Neuron (in vitro differentiated cells): ENCODE measurements around the gene RPL36AL.

Experiments
- H2AFZ ChIP-seq: one replicate; pipeline ENCODE4 v1.6.1; 2013; ENCODE audit warnings: low read depth, mild to moderate bottlenecking, inconsistent platforms, low read length, moderate library complexity
- H3K27me3 ChIP-seq: one replicate; pipeline ENCODE4 v1.6.1; 2013; ENCODE audit warnings: low read length; ENCODE audit not compliant: insufficient read depth
- H3K36me3 ChIP-seq: one replicate; pipeline ENCODE4 v1.6.1; 2013; ENCODE audit warnings: low read length; ENCODE audit not compliant: insufficient read depth
- H3K4me1 ChIP-seq: one replicate; pipeline ENCODE4 v1.6.1; 2013; ENCODE audit warnings: low read length; ENCODE audit not compliant: insufficient read depth
- H3K4me3 ChIP-seq: 2 replicates; pipeline ENCODE4 v1.5.1; 2013; ENCODE audit warnings: mild to moderate bottlenecking, low read length, moderate library complexity
- H3K9me3 ChIP-seq: one replicate; pipeline ENCODE4 v1.6.1; 2013; ENCODE audit warnings: low read length

Gene RPL36AL

GRCh38 chr14:49582113-49582977 lies 38.1 kb downstream of the RPL36AL start:
- no peak overlapping the region for H2AFZ ChIP-seq
- H3K4me1 ChIP-seq = peaks cover 14% of the 10 kb centered on the region
- H3K9me3 ChIP-seq = no peaks in the 10 kb centered on the region
- H3K36me3 ChIP-seq = peaks cover 37% of the 10 kb centered on the region
- H3K4me3 ChIP-seq = no peak overlapping the region
- H3K27me3 ChIP-seq = no peaks in the 10 kb centered on the region

- peaks cover 44% of the 10 kb centered on the region for H3K36me3 ChIP-seq
Observed at GRCh38 chr14:49581209-49582112, 39.0 kb downstream of the RPL36AL start.

DNA sequence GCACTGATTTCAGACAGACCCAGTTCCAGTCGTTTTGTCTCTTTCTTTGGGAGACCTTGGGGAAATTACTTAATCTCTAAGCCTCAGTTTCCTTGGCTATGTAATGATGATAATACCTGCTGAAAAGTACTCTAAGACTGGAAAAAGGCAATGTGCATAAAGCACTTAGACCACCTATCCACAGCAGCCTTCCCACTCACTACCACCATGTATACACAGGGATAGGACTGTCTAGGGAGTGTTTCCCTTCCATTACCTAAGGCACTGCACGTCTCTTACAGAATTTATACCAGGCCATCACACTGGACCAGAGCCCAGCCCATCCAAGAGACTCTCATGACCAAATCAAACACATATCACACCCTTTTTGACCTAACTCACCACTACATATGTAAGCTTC lies 40.6 kb downstream of the RPL36AL start:
- no peak overlapping the region for H2AFZ ChIP-seq
- H3K4me1 ChIP-seq = peaks cover 10% of the 10 kb centered on the region
- no peaks in the 10 kb centered on the region for H3K9me3 ChIP-seq
- H3K27me3 ChIP-seq = no peaks in the 10 kb centered on the region
- peaks cover 52% of the 10 kb centered on the region for H3K36me3 ChIP-seq
- no peak overlapping the region for H3K4me3 ChIP-seq

More at GRCh38 chr14:49581209-49582112, 39.0 kb downstream of the RPL36AL start:
- no peak overlapping the region for H2AFZ ChIP-seq
- no peaks in the 10 kb centered on the region for H3K9me3 ChIP-seq
- peaks cover 14% of the 10 kb centered on the region for H3K4me1 ChIP-seq
- H3K4me3 ChIP-seq = no peak overlapping the region
- H3K27me3 ChIP-seq = no peaks in the 10 kb centered on the region

DNA sequence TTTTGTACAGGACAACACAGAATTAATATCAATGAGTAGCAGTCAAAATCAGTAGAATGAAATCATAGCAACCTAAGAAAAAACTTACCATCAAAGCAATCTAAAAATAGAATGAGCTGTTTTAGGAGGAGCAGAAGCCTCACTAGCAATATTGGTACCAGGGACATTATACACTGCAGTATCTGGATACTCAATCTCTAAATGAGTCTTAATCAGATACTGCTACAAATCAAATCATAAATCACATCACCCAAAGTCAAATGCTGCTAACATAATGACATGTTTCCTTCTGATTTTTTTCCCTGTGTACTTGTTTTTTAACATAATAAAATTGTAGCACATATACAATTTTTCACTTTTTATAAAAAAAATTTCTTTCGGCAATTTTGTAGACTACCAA lies 42.3 kb downstream of the RPL36AL start:
- H3K4me1 ChIP-seq = no peaks in the 10 kb centered on the region
- H3K4me3 ChIP-seq = no peak overlapping the region
- H2AFZ ChIP-seq = no peak overlapping the region
- peaks cover 43% of the 10 kb centered on the region for H3K36me3 ChIP-seq
- no peaks in the 10 kb centered on the region for H3K27me3 ChIP-seq
- no peaks in the 10 kb centered on the region for H3K9me3 ChIP-seq

DNA sequence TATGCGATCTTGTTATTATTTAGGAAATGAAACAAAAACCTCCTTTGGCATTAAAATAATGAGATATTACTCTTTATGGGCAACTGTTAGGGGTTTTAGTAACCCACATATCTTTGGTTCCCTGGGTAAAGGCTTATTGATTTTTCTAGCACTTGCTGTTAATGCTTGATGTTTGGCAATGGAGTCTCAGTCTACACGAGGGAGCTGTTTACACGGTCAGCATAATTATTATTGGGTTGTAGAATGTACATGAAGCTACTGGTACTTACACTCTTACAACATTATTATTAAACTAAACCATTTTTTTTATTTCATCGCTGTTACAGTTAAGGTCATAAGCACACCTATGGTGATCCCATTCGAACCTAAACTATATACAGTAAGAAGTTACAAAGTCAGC lies 46.4 kb downstream of the RPL36AL start:
- Histone ChIP-seq H3K9me3 (peaks cover 4% of the 10 kb centered on the region), H3K27me3 (no peaks in the 10 kb centered on the region), H3K36me3 (peaks cover 34% of the 10 kb centered on the region), H3K4me1 (no peaks in the 10 kb centered on the region), H3K4me3 (no peak overlapping the region), H2AFZ (no peak overlapping the region)

- peaks cover 6% of the 10 kb centered on the region for H3K36me3 ChIP-seq
- H3K9me3 ChIP-seq = peaks cover 4% of the 10 kb centered on the region
- H3K4me3 ChIP-seq = no peak overlapping the region
- no peak overlapping the region for H2AFZ ChIP-seq
- H3K27me3 ChIP-seq = no peaks in the 10 kb centered on the region
- H3K4me1 ChIP-seq = no peaks in the 10 kb centered on the region
Observed at GRCh38 chr14:49569281-49569680, 51.1 kb downstream of the RPL36AL start.
